Measurements from ENCODE around the gene MTPN. TPM values are rescaled to one million over a fixed set of nuclear protein-coding genes. Genes with fewer than 3 reads are reported as not detected.

MTPN gene
- total and polyA plus RNA-seq, 9 donors: 54.0 to 115 (median 83.8) TPM

DNA sequence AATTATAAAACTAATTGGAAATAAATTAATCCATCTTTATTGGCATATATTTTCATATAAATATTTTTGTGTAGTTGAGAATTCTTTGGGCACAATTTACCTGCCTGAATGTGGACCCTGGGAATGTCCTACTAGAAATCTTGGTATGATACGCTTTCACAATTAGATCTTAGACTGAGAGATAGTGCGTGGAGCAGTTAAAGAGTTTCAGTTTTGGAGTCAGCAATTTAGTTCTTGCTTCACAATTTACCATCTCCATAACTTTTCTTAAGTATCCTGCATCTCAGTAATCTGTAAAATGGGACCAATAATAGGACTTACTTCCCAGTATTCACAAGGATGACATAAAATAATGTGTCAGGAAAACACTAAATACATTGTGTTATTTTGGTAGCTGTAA is 2.0 kb downstream of the MTPN start:
- no peak overlapping the region for H3K4me3 ChIP-seq
- no peaks in the 10 kb centered on the region for H3K9me3 ChIP-seq
- WGBS, 3 donors: 86 to 94% (median 91%) methylated on average over 2 of the region's 2 CpGs
- intact Hi-C loops (cut with DNase I): loop anchor here in 1 of 4 donors (10.0 kb wide), 1 partner anchor 310 kb away; the partner anchor contains the start of gene STMP1
- TF ChIP-seq EP300 (IDR thresholded peaks at IDR 0.05): no peak
- TF ChIP-seq, protein P1, sequence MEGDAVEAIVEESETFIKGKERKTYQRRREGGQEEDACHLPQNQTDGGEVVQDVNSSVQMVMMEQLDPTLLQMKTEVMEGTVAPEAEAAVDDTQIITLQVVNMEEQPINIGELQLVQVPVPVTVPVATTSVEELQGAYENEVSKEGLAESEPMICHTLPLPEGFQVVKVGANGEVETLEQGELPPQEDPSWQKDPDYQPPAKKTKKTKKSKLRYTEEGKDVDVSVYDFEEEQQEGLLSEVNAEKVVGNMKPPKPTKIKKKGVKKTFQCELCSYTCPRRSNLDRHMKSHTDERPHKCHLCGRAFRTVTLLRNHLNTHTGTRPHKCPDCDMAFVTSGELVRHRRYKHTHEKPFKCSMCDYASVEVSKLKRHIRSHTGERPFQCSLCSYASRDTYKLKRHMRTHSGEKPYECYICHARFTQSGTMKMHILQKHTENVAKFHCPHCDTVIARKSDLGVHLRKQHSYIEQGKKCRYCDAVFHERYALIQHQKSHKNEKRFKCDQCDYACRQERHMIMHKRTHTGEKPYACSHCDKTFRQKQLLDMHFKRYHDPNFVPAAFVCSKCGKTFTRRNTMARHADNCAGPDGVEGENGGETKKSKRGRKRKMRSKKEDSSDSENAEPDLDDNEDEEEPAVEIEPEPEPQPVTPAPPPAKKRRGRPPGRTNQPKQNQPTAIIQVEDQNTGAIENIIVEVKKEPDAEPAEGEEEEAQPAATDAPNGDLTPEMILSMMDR (IDR thresholded peaks at IDR 0.05): no peak
- TF ChIP-seq POLR2A (IDR thresholded peaks at IDR 0.05): no peak
- no peaks in the 10 kb centered on the region for H3K27me3 ChIP-seq
- H3K4me1 ChIP-seq (ENCODE audit: insufficient read depth): peaks cover 6% of the 10 kb centered on the region
- DNase-seq: no peak
- no peaks in the 10 kb centered on the region for H3K36me3 ChIP-seq
- H3K27ac ChIP-seq: no peak overlapping the region

DNA sequence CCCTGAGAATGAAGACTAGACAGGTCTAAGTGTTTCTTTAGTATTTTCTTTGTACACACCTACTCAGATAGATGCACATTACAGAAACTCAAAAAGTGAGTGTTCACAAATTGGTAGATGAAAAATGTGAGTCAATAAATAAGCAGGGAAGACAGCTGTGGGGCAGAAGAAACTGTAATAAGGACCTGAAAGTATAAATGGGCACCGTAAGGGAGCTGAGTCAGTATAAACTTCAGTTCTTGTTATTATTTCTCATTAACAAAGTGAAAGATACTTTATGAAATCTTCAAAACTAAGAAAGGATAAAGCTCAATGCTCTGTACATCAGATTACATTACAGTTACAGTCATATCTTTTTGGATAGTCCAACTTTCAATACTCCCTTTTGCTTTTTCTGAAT is 2.5 kb downstream of the MTPN start:
- no peak overlapping the region for H3K27ac ChIP-seq
- no peak for TF ChIP-seq POLR2A (IDR thresholded peaks at IDR 0.05)
- TF ChIP-seq, protein P1 (IDR thresholded peaks at IDR 0.05): no peak
- TF ChIP-seq EP300 (IDR thresholded peaks at IDR 0.05): no peak
- intact Hi-C loops (cut with DNase I): loop anchor here in 1 of 4 donors (10.0 kb wide), 1 partner anchor 310 kb away; the partner anchor contains the start of gene STMP1
- 67 to 71% (median 69%) methylated on average over 1 of the region's 1 CpG for WGBS, 3 donors
- no peak for DNase-seq
- H3K4me1 ChIP-seq (ENCODE audit: insufficient read depth): peaks cover 6% of the 10 kb centered on the region
- H3K36me3 ChIP-seq: no peaks in the 10 kb centered on the region
- H3K4me3 ChIP-seq: no peak overlapping the region
- no peaks in the 10 kb centered on the region for H3K27me3 ChIP-seq
- no peaks in the 10 kb centered on the region for H3K9me3 ChIP-seq

DNA sequence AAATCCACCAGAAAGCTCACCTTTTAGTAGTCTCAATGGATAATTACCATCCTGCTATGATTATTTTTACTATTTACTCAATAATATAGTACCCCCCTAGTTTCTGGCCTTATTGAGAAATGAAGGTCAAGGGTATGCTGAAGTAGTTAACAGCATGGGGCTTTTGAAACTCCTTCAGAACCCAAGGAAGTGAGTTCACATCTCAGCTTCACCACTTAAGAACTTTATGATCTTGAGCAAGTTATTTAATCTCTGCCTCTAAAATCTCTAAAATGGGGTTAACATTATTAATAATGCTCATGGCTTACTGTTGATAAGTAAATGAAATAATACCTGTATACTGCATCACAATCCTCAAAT is 5.8 kb downstream of the MTPN start:
- DNase-seq: no peak
- TF ChIP-seq, protein P1 (IDR thresholded peaks at IDR 0.05): no peak
- Histone ChIP-seq H3K27me3 (no peaks in the 10 kb centered on the region), H3K4me1 (ENCODE audit: insufficient read depth) (peaks cover 7% of the 10 kb centered on the region), H3K36me3 (no peaks in the 10 kb centered on the region), H3K27ac (no peak overlapping the region), H3K9me3 (no peaks in the 10 kb centered on the region), H3K4me3 (no peak overlapping the region)
- intact Hi-C loops (cut with DNase I): loop anchor here in 1 of 4 donors (10.0 kb wide), 1 partner anchor 307 kb away; the partner anchor contains the start of gene STMP1

DNA sequence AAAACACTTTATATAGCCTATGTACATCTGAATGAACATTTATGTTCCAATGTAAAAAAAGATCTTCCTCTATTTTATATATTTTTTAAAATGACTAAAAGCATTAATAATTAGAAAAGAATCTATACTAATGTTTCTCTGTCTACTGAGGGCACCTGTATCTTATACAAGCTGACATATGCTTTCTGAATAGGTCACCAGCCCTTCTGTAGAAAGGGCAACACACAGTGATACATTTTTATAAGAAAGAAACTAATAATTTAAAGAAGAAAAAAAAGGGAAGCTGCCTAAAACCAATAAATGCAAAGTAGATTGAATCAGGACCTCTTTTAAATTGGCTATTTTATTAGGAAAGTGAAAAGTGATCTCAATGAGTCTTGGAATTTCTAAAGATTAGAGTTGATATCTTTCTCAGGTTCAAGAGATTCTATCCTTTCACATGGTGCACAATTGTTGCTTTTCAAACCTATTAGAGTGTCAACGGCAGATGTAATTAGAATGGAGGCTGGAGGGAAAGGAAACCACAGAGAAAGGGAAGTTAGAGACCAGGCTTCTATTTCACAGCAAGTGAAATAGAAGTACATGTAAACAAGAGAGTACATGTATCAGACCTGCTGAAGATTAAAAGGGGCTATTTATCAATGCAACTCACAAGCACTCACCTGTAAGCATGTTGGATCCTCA is 6.3 kb downstream of the MTPN start:
- Histone ChIP-seq H3K36me3 (no peaks in the 10 kb centered on the region), H3K4me1 (ENCODE audit: insufficient read depth) (peaks cover 7% of the 10 kb centered on the region), H3K27me3 (no peaks in the 10 kb centered on the region), H3K9me3 (no peaks in the 10 kb centered on the region), H3K27ac (no peak overlapping the region), H3K4me3 (no peak overlapping the region)
- TF ChIP-seq, protein P1 (IDR thresholded peaks at IDR 0.05): no peak
- no peak for TF ChIP-seq POLR2A (IDR thresholded peaks at IDR 0.05)
- TF ChIP-seq EP300 (IDR thresholded peaks at IDR 0.05): no peak
- WGBS, 3 donors: 78 to 87% (median 86%) methylated on average over 1 of the region's 1 CpG
- intact Hi-C loops (cut with DNase I): loop anchor here in 1 of 4 donors (10.0 kb wide), 1 partner anchor 306 kb away; the partner anchor contains the start of gene STMP1
- DNase-seq: no peak

Measured in ovary (tissue), 9 donors.